Stimulated activated naive CD8-positive, alpha-beta T cell treated with anti-CD3 and anti-CD28 coated beads, Interleukin-15, amount 100 ng/mL, for 72 hours (primary cell): ENCODE results near the gene CARMIL3.

ENCODE experiments used
- ATAC-seq: fragments of 150-1000 bp; cut with Tn5 transposase; 2 replicates; pipeline ENCODE4 v1.10.0; 2021; ENCODE audit warnings: mild to moderate bottlenecking, moderate library complexity
- DNase-seq, 2 donors: peaks; one replicate each; pipeline ENCODE4 v3.0.0; 2021 to 2022
- H3K27ac Mint-ChIP-seq, 2 donors: one replicate each; pipeline ENCODE4 v1.8.0; 2022; ENCODE audit warnings: mild to moderate bottlenecking in 2 of 2, mixed read lengths in 2 of 2, moderate library complexity in 2 of 2
- H3K27me3 Mint-ChIP-seq: one replicate; pipeline ENCODE4 v1.8.0; 2022; ENCODE audit warnings: mixed read lengths
- H3K4me1 Mint-ChIP-seq: one replicate; pipeline ENCODE4 v1.8.0; 2022; ENCODE audit warnings: mild to moderate bottlenecking, mixed read lengths
- H3K4me3 Mint-ChIP-seq, 2 donors: one replicate each; pipeline ENCODE4 v1.8.0; 2022; ENCODE audit warnings: mild to moderate bottlenecking in 2 of 2, mixed read lengths in 2 of 2, moderate library complexity in 1 of 2
- H3K9me3 Mint-ChIP-seq, 2 donors: one replicate each; pipeline ENCODE4 v1.8.0; 2022; ENCODE audit warnings: mixed read lengths in 2 of 2

CARMIL3 gene

GRCh38 chr14:24092110-24092504 lies 40.3 kb downstream of the CARMIL3 start:
- Mint-ChIP-seq H3K27me3 (no peaks in the 10 kb centered on the region), H3K4me3 (peak overlapping the region in 1 of 2 donors; percentile 36), H3K27ac (no peak overlapping the region), H3K4me1 (peaks cover 41% of the 10 kb centered on the region), H3K9me3 (no peaks in the 10 kb centered on the region)
- DNase-seq (no peak), ATAC-seq (no peak)

- H3K9me3 Mint-ChIP-seq = no peaks in the 10 kb centered on the region
- peaks cover 41% of the 10 kb centered on the region for H3K4me1 Mint-ChIP-seq
- H3K4me3 Mint-ChIP-seq = peak overlapping the region; percentile 94 to 99
- ATAC-seq = no peak
- H3K27me3 Mint-ChIP-seq = no peaks in the 10 kb centered on the region
- H3K27ac Mint-ChIP-seq = peak overlapping the region; percentile 99 to 100
- no peak for DNase-seq
Observed at GRCh38 chr14:24092505-24093206, 40.8 kb downstream of the CARMIL3 start.

- no peaks in the 10 kb centered on the region for H3K9me3 Mint-ChIP-seq
- no peaks in the 10 kb centered on the region for H3K27me3 Mint-ChIP-seq
- peak overlapping the region; percentile 99 to 100 for H3K27ac Mint-ChIP-seq
- ATAC-seq = no peak
- H3K4me3 Mint-ChIP-seq = peak overlapping the region; percentile 94 to 99
- DNase-seq = no peak
- peaks cover 46% of the 10 kb centered on the region for H3K4me1 Mint-ChIP-seq
Observed at GRCh38 chr14:24093207-24093900, 41.5 kb downstream of the CARMIL3 start.

- Mint-ChIP-seq H3K4me3 (peak within 1 kb of the TSS; percentile 94 to 99), H3K9me3 (no peaks in the 10 kb centered on the region), H3K27ac (peak within 1 kb of the TSS; percentile 99 to 100), H3K27me3 (no peaks in the 10 kb centered on the region), H3K4me1 (peaks cover 46% of the 10 kb centered on the region)
- ATAC-seq (peak; percentile 90), DNase-seq (peak; percentile 88 to 95)
Observed at GRCh38 chr14:24093901-24094840, 42.4 kb downstream of the CARMIL3 start, which contains the start of gene PCK2. Gene PCK2 (plus strand): TSS chr14:24094311. CDS start chr14:24094406, 95 bp downstream.

GRCh38 chr14:24094841-24095270 lies 43.0 kb downstream of the CARMIL3 start:
- no peak for ATAC-seq
- peaks cover 46% of the 10 kb centered on the region for H3K4me1 Mint-ChIP-seq
- no peaks in the 10 kb centered on the region for H3K27me3 Mint-ChIP-seq
- H3K27ac Mint-ChIP-seq = peak overlapping the region; percentile 99 to 100
- peak overlapping the region; percentile 94 to 99 for H3K4me3 Mint-ChIP-seq
- peak in 1 of 2 donors; percentile 29 for DNase-seq
- no peaks in the 10 kb centered on the region for H3K9me3 Mint-ChIP-seq

- no peaks in the 10 kb centered on the region for H3K27me3 Mint-ChIP-seq
- peaks cover 45% of the 10 kb centered on the region for H3K4me1 Mint-ChIP-seq
- peak; percentile 66 for ATAC-seq
- peak overlapping the region; percentile 94 to 99 for H3K4me3 Mint-ChIP-seq
- H3K27ac Mint-ChIP-seq = peak overlapping the region; percentile 99 to 100
- no peaks in the 10 kb centered on the region for H3K9me3 Mint-ChIP-seq
- DNase-seq = peak; percentile 64 to 79
Observed at GRCh38 chr14:24095271-24096068, 43.7 kb downstream of the CARMIL3 start.

GRCh38 chr14:24096545-24097181 lies 44.9 kb downstream of the CARMIL3 start:
- H3K27me3 Mint-ChIP-seq = no peaks in the 10 kb centered on the region
- no peaks in the 10 kb centered on the region for H3K9me3 Mint-ChIP-seq
- no peak for ATAC-seq
- H3K27ac Mint-ChIP-seq = peak overlapping the region; percentile 65 to 99
- H3K4me1 Mint-ChIP-seq = peaks cover 40% of the 10 kb centered on the region
- H3K4me3 Mint-ChIP-seq = peak overlapping the region; percentile 39 to 57
- no peak for DNase-seq

- H3K27ac Mint-ChIP-seq = peak overlapping the region in 1 of 2 donors; percentile 38
- no peak for ATAC-seq
- no peaks in the 10 kb centered on the region for H3K9me3 Mint-ChIP-seq
- H3K4me1 Mint-ChIP-seq = peaks cover 27% of the 10 kb centered on the region
- H3K4me3 Mint-ChIP-seq = no peak overlapping the region
- H3K27me3 Mint-ChIP-seq = no peaks in the 10 kb centered on the region
- DNase-seq = no peak
Observed at GRCh38 chr14:24098229-24098926, 46.6 kb downstream of the CARMIL3 start.

- H3K27ac Mint-ChIP-seq = no peak overlapping the region
- no peak overlapping the region for H3K4me3 Mint-ChIP-seq
- no peaks in the 10 kb centered on the region for H3K9me3 Mint-ChIP-seq
- H3K27me3 Mint-ChIP-seq = no peaks in the 10 kb centered on the region
- H3K4me1 Mint-ChIP-seq = peaks cover 22% of the 10 kb centered on the region
- ATAC-seq (no peak), DNase-seq (no peak)
Observed at GRCh38 chr14:24098927-24099813, 47.4 kb downstream of the CARMIL3 start.

GRCh38 chr14:24100197-24100981 lies 48.6 kb downstream of the CARMIL3 start:
- DNase-seq (no peak), ATAC-seq (no peak)
- Mint-ChIP-seq H3K4me1 (peaks cover 23% of the 10 kb centered on the region), H3K4me3 (no peak overlapping the region), H3K27me3 (no peaks in the 10 kb centered on the region), H3K9me3 (no peaks in the 10 kb centered on the region), H3K27ac (no peak overlapping the region)

- Mint-ChIP-seq H3K4me1 (peaks cover 24% of the 10 kb centered on the region), H3K27me3 (no peaks in the 10 kb centered on the region), H3K4me3 (no peak overlapping the region), H3K9me3 (no peaks in the 10 kb centered on the region), H3K27ac (peak overlapping the region in 1 of 2 donors; percentile 12)
- no peak for ATAC-seq
- no peak for DNase-seq
Observed at GRCh38 chr14:24100982-24101494, 49.2 kb downstream of the CARMIL3 start.

- Mint-ChIP-seq H3K27me3 (no peaks in the 10 kb centered on the region), H3K9me3 (no peaks in the 10 kb centered on the region), H3K27ac (peak overlapping the region in 1 of 2 donors; percentile 6), H3K4me3 (no peak overlapping the region), H3K4me1 (peaks cover 20% of the 10 kb centered on the region)
- ATAC-seq = no peak
- DNase-seq = no peak
Observed at GRCh38 chr14:24102357-24103048, 50.7 kb downstream of the CARMIL3 start.
